Adipose tissue (tissue), 3 donors: ENCODE measurements around the gene NCF4. TPM values are rescaled to one million over a fixed set of nuclear protein-coding genes. Genes with fewer than 3 reads are reported as not detected.

Experiments used
- H3K27ac ChIP-seq: one replicate; pipeline ENCODE4 v1.5.1; 2013; ENCODE audit warnings: low read depth, low read length
- WGBS, 3 donors: extraction: QIAGEN DNeasy Blood & Tissue Kit; methylation state at CpG; one replicate each; pipeline ENCODE4 v1.1.7; 2013; 5-methylcytosine and 5-hydroxymethylcytosine counted together
- polyA plus RNA-seq, 3 donors: library from polyadenylated mRNA; stranded (reverse); fragments of 200-250 nt; gene quantifications; one replicate each; pipeline ENCODE4 v1.2.3, GENCODE V29; 2013
- donor health status: healthy with polysubstance abuse.
- donor health status: Bipolar disorder and iron deficiency.
- donor health status: healthy.

Gene NCF4
- polyA plus RNA-seq, 3 donors, result 1.9 to 43.9 (median 27.8) TPM

GRCh38 chr22:36831717-36832116, 29.1 kb upstream of the NCF4 start:
- WGBS, 3 donors, result 82 to 90% (median 83%) methylated on average over 3 of the region's 3 CpGs
- H3K27ac ChIP-seq, result no peak overlapping the region

GRCh38 chr22:36833073-36833472, 27.7 kb upstream of the NCF4 start:
- H3K27ac ChIP-seq, result no peak overlapping the region
- WGBS, 3 donors, result 76 to 82% (median 77%) methylated on average over 3 of the region's 3 CpGs

DNA sequence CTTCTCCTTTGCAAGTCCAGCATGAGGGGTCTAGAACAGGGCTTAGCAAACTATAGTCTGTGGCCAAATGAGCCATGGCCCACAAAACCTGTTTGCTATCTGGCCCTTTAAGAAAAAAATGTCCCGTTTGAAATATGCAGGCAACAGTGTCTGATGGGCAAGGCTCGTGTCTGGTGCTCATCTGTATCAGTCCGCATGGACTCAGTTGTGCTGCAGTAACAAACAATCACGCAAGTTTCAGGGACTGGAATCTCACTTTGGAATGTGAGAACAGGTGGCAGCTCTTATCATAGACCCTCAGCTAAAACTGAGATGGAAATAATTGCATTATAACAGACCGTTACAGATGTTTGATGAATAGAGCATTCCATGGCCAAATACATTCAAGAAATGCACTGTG, 24.9 kb upstream of the NCF4 start:
- H3K27ac ChIP-seq, result no peak overlapping the region
- WGBS, 3 donors, result 67 to 76% (median 73%) methylated on average over 5 of the region's 5 CpGs

GRCh38 chr22:36838119-36839030, 22.4 kb upstream of the NCF4 start:
- no peak overlapping the region for H3K27ac ChIP-seq
- WGBS, 3 donors, result 72 to 89% (median 82%) methylated on average over 10 of the region's 10 CpGs

DNA sequence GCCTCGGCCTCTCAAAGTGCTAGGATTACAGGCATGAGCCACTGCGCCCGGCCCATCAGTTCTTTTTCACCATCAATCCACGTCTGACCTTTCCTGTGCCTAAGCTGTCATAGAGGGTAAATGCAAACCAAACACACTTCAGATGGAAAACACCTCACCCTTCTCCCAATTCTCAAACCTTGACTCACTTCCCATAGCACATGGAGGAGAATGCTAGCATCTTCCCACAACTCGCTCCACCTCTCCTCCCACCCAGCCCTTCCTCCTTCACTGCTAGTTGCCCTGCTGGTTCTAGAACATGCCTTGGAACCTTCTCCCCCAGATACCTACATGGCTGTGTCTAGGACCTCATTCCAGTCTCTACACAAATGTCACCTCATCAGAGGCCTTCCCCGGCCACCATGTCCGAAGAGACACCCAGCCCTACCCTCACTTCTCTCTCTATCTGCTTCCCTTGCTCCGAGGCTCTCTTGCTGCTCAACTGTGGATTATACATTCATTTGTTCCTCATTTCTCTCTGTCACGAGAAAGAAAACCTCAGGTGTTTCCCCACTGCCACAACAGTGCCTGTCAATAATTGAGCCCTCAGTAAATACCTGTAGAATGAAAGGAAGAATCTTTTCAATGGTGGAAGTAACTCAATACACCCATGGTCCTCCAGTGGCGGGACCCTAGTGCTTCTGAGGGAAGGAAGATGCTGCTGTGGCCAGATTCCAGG, 21.3 kb upstream of the NCF4 start:
- H3K27ac ChIP-seq, result no peak overlapping the region
- 68 to 76% (median 71%) methylated on average over 10 of the region's 10 CpGs for WGBS, 3 donors

DNA sequence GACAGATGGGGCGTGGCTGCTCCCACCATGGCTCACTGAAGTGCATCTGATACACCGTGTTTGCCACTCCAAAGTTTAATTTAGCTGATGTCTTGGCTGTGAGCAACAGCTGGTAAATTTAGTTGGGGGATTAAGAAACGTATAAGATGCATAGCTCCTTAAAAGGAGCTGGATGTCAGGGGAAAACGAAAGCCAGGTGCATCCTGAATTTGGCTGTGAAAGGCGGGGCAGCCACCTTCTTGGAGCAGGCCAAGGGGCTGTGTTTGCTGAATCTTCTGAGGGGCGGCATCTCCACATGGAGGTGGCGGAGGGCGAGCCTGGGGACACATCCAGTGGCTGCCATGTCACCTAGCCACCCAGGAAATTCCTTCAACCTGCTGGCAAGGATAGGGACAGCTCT, 20.7 kb upstream of the NCF4 start:
- WGBS, 3 donors, result 51 to 61% (median 54%) methylated on average over 8 of the region's 8 CpGs
- H3K27ac ChIP-seq, result no peak overlapping the region

DNA sequence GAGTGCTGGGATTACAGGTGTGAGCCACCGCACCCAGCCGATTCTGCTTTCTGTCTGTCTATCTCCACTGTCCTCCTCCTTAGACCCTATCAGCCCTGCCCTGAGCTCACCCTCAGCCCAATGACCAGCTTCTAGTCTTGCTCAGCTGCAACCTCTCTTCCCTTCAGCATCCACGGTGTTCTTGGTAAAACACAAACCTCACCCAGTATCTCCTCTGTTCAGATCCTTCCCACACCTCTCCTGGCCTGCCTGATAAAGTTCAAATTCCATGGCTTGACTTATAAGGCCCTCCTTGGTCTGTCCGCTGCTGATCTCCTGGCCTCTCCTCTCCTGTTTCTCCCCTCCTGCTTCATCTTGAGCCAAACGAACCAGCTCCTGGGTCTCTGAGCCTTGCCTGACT, 14.5 kb upstream of the NCF4 start:
- no peak overlapping the region for H3K27ac ChIP-seq
- WGBS, 3 donors, result 63 to 76% (median 76%) methylated on average over 5 of the region's 5 CpGs

GRCh38 chr22:36846949-36847348, 13.9 kb upstream of the NCF4 start:
- 39 to 51% (median 51%) methylated on average over 6 of the region's 6 CpGs for WGBS, 3 donors
- no peak overlapping the region for H3K27ac ChIP-seq

DNA sequence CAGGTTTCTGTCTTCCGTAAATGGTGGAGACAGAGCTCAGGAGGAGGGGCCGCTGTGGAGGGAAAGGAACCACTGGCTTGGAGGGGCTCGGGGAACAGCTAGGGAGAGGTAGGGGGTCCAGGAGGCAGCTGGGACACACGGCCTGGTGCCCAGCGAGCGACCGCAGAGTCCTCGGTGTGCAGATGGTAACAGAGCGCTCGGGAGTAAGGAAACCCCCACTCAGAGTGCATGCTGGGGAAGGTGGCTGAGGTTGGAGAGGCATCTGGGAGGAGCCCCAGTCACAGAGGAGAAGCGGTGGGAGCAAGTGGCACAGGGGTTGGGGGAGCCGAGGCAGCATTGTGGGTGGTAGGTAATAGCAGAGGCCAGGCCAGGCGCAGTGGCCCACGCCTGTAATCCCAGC, 10.8 kb upstream of the NCF4 start:
- no peak overlapping the region for H3K27ac ChIP-seq
- WGBS, 3 donors, result 77 to 86% (median 86%) methylated on average over 14 of the region's 14 CpGs

DNA sequence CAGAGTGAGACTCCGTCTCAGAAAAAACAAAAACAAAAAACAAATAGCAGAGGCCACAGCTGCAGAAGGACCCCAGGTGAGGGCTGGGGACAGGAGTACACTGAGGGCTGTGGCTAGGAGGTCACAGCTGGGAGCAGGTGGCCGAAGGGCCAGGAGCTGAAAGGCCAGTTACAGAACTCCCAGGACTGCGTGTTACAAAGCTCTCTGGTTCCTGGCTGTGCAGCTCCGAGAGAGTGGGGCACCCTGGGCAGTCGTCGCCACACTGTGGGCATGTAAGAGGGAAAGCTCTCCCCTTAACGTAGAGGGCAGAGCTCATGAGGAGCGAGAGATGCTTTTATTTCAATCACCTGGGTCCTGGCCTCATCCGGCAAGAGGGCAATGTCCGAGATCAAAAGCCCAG, 10.1 kb upstream of the NCF4 start:
- WGBS, 3 donors, result 62 to 89% (median 89%) methylated on average over 10 of the region's 10 CpGs
- H3K27ac ChIP-seq, result no peak overlapping the region

- no peak overlapping the region for H3K27ac ChIP-seq
- 76 to 94% (median 91%) methylated on average over 7 of the region's 7 CpGs for WGBS, 3 donors
These were observed 8.5 kb upstream of the NCF4 start for GRCh38 chr22:36852056-36852973.

- WGBS, 3 donors, result 41 to 57% (median 49%) methylated on average over 16 of the region's 16 CpGs
- no peak overlapping the region for H3K27ac ChIP-seq
These were observed 7.3 kb upstream of the NCF4 start for GRCh38 chr22:36853407-36854099.

GRCh38 chr22:36855478-36855877, 5.3 kb upstream of the NCF4 start:
- WGBS, 3 donors, result 89 to 91% (median 91%) methylated on average over 3 of the region's 3 CpGs
- H3K27ac ChIP-seq, result no peak overlapping the region

GRCh38 chr22:36856121-36856791, 4.5 kb upstream of the NCF4 start:
- no peak overlapping the region for H3K27ac ChIP-seq
- 4 to 5% (median 5%) methylated on average over 30 of the region's 30 CpGs for WGBS, 3 donors

DNA sequence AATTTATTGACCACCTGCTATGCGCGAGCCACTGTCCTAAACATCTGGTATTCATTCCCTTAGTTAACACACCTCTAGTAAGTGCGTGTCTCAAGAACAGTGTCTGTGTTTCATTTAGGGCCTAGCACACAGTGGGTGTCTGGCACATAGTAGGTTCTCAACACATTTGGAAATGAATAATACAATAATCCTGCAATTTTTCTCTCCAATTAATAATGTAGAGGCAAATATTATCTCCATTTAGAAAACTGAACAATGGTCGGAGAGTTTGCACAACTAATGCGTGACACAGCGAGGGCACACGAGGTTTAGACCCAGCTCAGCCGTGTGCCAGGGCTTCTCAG, 4.0 kb upstream of the NCF4 start:
- H3K27ac ChIP-seq, result no peak overlapping the region
- WGBS, 3 donors, result 54 to 66% (median 65%) methylated on average over 8 of the region's 8 CpGs

GRCh38 chr22:36858156-36858555, 2.6 kb upstream of the NCF4 start:
- 64 to 76% (median 73%) methylated on average over 9 of the region's 9 CpGs for WGBS, 3 donors
- H3K27ac ChIP-seq, result no peak overlapping the region

- H3K27ac ChIP-seq, result no peak overlapping the region
- WGBS, 3 donors, result 74 to 89% (median 76%) methylated on average over 2 of the region's 2 CpGs
These were observed 1.8 kb upstream of the NCF4 start for GRCh38 chr22:36858966-36859365.

- WGBS, 3 donors, result 62 to 83% (median 68%) methylated on average over 6 of the region's 6 CpGs
- no peak overlapping the region for H3K27ac ChIP-seq
These were observed 789 bp upstream of the NCF4 start for GRCh38 chr22:36860017-36860416.
